GM19239 (cell line): ENCODE data around the gene CLEC11A.

Experiments
- DNase-seq: peaks from one replicate; pipeline ENCODE4 v3.0.0; 2011; ENCODE audit warnings: low spot score; ENCODE audit not compliant: insufficient read length
- FAIRE-seq: peaks from 2 replicates; lab custom pipeline; 2011; peaks lifted over from hg19 to GRCh38; lab: Jason Lieb, UNC

The CLEC11A gene

GRCh38 chr19:50703915-50704796 is 19.0 kb upstream of the CLEC11A start:
- no peak for DNase-seq
- no peak for FAIRE-seq

DNA sequence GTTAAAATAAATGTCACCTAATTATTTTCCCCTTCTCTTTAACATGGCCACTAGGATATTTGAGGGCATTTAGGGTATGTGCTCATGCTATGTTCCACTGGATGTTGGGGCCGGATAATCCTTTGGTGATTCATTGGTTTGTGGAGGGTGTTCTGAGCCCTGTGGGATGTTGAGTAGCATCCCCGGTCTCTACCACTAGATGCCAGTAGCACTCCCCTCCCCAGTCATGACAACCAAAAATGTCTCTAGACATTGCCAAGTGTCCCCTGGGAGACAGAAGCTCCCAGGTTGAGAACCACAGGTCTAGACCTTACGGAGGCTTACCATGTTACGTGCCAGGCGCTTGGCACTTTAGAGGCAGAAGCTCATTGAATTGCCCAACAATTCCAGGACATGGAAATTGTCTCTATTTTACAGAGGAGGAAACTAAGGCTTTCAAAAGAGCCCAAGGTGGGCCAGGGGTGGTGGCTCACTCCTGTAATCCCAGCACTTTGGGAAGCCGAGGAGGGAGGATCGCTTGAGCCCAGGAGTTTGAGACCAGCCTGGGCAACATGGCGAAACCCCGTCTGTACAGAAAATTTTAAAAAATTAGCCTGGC is 17.6 kb upstream of the CLEC11A start:
- FAIRE-seq (peak; percentile 91), DNase-seq (peak; percentile 80)

DNA sequence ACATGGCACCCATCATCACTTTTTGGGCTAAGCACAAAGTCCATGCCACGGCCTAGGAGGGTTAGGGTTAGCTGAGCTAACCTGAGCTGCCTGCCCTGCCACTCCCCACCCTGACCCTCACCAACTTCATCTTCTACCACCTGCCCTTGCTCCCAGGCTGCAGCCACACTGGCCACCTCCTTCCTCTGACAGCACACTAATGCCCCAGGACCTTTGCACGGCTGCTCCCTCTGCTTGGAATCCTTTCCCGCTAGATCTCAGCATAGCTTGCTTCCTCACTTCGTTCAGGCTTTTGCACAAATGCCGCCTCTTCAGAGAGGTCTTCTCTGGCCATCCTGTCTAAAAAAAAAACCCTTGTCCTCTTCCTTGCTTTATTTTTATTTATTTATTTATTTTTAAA is 16.8 kb upstream of the CLEC11A start:
- FAIRE-seq (no peak), DNase-seq (no peak)

DNA sequence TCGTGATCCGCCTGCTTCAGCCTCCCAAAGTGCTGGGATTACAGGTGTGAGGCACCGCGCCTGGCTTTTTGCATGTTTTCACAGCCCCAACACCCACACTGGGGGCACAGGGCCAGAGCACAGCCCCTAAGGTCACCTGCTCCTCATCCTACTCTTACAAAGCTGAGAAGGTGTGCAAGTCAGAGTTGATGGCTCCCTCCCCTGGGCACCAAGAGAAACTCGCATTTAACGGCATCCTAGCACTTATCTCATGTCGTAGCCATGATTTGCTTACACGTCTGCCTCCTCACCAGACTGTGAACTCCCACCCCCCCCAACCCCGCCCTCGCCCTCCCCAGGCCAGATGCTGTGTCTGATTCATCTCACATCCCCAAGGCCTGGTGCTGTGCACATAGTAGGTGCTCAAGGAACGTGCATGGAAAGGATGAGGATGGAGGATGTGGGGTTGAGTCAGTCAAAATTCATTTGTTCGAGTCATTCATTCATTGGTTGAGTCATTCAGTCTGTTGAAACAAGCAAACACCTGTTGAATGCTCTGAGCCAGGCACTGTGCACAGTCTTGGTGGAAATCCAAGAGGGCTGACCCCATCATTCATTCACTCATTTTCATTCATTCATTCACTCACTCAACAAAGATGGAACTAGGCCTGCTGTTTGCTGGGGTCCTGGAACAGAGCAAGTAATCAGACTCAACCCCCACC is 14.8 kb upstream of the CLEC11A start:
- DNase-seq (no peak), FAIRE-seq (no peak)

DNA sequence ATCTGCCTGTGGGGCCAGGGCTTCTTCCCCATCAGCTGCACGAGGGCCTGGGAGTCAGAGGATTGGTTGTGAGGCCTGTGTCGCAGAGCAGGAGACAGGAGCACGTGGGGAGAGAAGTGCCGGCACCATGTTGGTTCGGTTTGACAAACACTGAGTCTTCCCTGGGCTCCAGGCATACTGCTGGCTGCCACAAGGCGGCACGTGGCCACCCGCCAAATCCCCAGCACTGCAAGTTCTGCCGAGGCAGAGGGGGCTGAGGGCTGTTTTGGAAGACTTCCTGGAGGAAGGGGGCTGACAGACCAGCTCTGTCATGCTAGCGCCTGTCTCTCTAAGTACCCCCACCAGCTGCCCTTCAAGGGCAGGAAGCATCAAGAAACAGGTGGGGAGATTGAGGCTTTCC is 13.1 kb upstream of the CLEC11A start:
- FAIRE-seq (no peak), DNase-seq (no peak)

DNA sequence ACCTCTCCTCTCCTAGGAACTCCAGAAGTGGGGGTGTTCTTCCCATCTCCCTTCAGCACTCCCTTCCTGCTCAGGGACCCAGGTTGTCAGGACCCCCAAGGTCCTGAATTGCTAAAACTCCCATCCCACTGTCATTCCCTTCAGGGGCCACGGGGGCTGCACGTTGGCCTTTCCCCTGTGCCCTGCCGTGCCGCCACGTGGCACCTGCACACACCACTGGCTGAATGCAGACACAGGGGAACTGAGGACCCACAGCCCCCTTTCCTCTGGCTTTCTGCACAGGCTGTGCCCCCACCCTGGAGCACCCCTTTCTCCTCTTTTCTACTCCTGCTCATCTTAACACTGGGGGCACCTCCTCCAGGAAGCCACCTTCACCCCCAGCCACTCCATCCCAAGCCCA is 12.6 kb upstream of the CLEC11A start:
- no peak for FAIRE-seq
- no peak for DNase-seq

GRCh38 chr19:50711196-50711595 is 12.0 kb upstream of the CLEC11A start:
- FAIRE-seq (no peak), DNase-seq (no peak)

DNA sequence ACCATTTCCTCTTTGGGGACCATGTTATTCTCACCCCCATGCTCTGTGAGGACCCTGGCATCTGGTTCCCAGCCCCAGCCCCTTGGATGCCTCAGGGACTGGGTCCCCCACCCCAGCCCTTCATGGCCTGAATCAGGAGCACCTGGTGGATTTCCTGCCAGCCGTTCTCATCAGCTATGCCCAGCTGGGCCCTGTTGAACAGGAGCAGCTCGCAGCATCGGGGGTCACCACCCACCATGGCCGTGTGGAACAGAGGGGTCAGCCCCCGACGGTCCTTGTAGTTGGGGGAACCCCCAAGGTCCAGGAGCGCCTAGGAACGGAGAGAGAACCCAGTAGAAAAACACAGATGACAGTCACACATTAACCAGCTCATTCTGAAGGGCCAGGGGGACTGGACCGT is 11.4 kb upstream of the CLEC11A start:
- FAIRE-seq (no peak), DNase-seq (no peak)

GRCh38 chr19:50712833-50713232 is 10.3 kb upstream of the CLEC11A start:
- no peak for FAIRE-seq
- DNase-seq: no peak

- FAIRE-seq (no peak), DNase-seq (no peak)
Observed at GRCh38 chr19:50713556-50714236, 9.5 kb upstream of the CLEC11A start.

DNA sequence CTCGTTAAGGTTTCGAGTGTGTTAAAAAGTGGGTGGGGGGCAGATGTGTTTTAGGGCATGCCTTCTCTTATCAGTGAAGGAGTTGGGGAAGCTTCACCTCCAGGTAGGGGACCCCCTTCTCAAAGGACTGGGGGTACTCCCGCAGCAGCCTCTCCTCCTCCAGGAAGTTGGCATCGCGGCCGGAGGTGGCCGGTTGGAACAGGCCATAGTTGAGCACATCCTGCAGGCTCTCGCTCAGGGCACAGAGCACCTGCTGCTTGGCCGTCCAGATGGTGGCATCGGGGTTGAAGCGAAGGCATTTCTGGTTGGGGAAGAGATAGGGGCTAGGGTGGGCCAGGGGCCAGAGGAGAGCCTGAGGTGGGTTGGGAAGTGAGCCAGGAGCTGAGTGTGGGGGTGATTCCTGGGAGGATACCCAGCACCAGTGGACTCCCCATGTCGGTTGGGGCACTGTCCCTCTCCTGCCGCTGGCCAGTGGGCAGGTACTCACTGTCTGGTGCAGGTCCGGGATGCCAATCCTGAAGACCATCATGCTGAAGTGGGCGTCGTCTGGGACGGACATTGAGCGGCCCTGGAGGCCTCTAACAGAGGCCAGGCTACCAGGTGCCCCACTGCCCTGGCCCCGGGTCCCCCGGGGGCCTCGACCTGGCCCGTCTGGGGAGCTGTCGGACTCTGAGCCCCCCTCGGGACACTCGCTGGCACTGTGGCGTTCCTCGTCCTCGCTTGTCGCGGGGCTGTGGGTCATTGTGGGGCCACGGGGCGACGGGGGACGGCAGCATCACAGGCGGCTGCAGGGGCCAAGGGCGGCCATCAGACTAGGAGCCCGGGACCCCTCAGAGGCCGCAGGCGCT is 6.8 kb upstream of the CLEC11A start:
- FAIRE-seq: no peak
- DNase-seq: no peak

- DNase-seq: no peak
- no peak for FAIRE-seq
Observed at GRCh38 chr19:50717026-50717723, 6.0 kb upstream of the CLEC11A start.

- DNase-seq (no peak), FAIRE-seq (no peak)
Observed at GRCh38 chr19:50717891-50718254, 5.3 kb upstream of the CLEC11A start.

- no peak for FAIRE-seq
- DNase-seq: no peak
Observed at GRCh38 chr19:50718255-50719118, 4.7 kb upstream of the CLEC11A start.

- FAIRE-seq: no peak
- no peak for DNase-seq
Observed at GRCh38 chr19:50719119-50719435, 4.1 kb upstream of the CLEC11A start.

- DNase-seq (no peak), FAIRE-seq (no peak)
Observed at GRCh38 chr19:50719566-50719965, 3.6 kb upstream of the CLEC11A start, which contains the start of gene SHANK1. Gene SHANK1 (minus strand): TSS chr19:50719802. CDS start chr19:50716919, 2,883 bp downstream.

GRCh38 chr19:50720181-50720920 is 2.8 kb upstream of the CLEC11A start:
- no peak for DNase-seq
- no peak for FAIRE-seq

GRCh38 chr19:50720921-50721381 is 2.2 kb upstream of the CLEC11A start:
- no peak for DNase-seq
- no peak for FAIRE-seq
